ENCODE data around the gene FNBP1. TPM values are rescaled to one million over a fixed set of nuclear protein-coding genes. Genes with fewer than 3 reads are reported as not detected.

The FNBP1 gene
- total RNA-seq, 1 experiment from 2014 or later: 43.6 TPM

DNA sequence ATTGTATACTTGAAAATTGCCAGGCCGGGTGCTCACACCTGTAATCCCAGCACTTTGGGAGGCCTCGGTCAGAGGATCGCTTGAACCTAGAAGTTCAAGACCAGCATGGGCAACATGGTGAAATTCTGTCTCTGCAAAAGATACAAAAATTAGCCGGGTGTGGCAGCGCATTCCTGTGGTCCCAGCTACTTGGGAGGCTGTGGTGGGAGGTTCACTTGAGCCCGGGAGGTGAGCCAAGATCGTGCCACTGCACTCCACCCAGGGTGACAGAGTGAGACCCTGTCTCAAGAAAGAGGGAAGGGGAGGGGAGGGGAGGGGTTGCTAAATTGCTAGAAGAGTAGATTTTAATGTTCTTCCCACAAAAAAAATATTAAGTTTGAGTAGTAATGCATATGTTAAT lies 53.2 kb downstream of the FNBP1 start:
- Mint-ChIP-seq H3K36me3 (peaks cover 6% of the 10 kb centered on the region), H3K27me3 (ENCODE audit: low read depth) (no peaks in the 10 kb centered on the region), H3K9me3 (peaks cover 4% of the 10 kb centered on the region), H3K4me1 (peaks cover 19% of the 10 kb centered on the region), H3K4me3 (no peak overlapping the region), H3K27ac (peak overlapping the region; percentile 12; the same call in 1 of the 2 replicates)
- POLR2A ChIA-PET: no interaction called here
- TF ChIP-seq OVOL2 (CRISPR knock-in tag; IDR thresholded peaks at IDR 0.05; ENCODE audit: borderline replicate concordance): no peak
- no peak for TF ChIP-seq ZBTB21 (CRISPR knock-in tag; IDR thresholded peaks at IDR 0.05; ENCODE audit: borderline replicate concordance)
- TF ChIP-seq, protein P1, sequence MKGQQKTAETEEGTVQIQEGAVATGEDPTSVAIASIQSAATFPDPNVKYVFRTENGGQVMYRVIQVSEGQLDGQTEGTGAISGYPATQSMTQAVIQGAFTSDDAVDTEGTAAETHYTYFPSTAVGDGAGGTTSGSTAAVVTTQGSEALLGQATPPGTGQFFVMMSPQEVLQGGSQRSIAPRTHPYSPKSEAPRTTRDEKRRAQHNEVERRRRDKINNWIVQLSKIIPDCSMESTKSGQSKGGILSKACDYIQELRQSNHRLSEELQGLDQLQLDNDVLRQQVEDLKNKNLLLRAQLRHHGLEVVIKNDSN (CRISPR knock-in tag; IDR thresholded peaks at IDR 0.05): no peak
- no peak for TF ChIP-seq TCF7 (CRISPR knock-in tag; IDR thresholded peaks at IDR 0.05; ENCODE audit: low read depth)
- no peak for TF ChIP-seq ATF1 (CRISPR knock-in tag; IDR thresholded peaks at IDR 0.05)
- TF ChIP-seq, protein P2, sequence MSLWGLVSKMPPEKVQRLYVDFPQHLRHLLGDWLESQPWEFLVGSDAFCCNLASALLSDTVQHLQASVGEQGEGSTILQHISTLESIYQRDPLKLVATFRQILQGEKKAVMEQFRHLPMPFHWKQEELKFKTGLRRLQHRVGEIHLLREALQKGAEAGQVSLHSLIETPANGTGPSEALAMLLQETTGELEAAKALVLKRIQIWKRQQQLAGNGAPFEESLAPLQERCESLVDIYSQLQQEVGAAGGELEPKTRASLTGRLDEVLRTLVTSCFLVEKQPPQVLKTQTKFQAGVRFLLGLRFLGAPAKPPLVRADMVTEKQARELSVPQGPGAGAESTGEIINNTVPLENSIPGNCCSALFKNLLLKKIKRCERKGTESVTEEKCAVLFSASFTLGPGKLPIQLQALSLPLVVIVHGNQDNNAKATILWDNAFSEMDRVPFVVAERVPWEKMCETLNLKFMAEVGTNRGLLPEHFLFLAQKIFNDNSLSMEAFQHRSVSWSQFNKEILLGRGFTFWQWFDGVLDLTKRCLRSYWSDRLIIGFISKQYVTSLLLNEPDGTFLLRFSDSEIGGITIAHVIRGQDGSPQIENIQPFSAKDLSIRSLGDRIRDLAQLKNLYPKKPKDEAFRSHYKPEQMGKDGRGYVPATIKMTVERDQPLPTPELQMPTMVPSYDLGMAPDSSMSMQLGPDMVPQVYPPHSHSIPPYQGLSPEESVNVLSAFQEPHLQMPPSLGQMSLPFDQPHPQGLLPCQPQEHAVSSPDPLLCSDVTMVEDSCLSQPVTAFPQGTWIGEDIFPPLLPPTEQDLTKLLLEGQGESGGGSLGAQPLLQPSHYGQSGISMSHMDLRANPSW (CRISPR knock-in tag; conservative IDR thresholded peaks at IDR 0.05; ENCODE audit: low read depth): no peak
- TF ChIP-seq ZNF416 (CRISPR knock-in tag; IDR thresholded peaks at IDR 0.05): no peak
- TF ChIP-seq NR3C1 (CRISPR knock-in tag; conservative IDR thresholded peaks at IDR 0.05; ENCODE audit: low read depth): no peak
- TF ChIP-seq, protein P3, sequence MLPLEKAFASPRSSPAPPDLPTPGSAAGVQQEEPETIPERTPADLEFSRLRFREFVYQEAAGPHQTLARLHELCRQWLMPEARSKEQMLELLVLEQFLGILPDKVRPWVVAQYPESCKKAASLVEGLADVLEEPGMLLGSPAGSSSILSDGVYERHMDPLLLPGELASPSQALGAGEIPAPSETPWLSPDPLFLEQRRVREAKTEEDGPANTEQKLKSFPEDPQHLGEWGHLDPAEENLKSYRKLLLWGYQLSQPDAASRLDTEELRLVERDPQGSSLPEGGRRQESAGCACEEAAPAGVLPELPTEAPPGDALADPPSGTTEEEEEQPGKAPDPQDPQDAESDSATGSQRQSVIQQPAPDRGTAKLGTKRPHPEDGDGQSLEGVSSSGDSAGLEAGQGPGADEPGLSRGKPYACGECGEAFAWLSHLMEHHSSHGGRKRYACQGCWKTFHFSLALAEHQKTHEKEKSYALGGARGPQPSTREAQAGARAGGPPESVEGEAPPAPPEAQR (CRISPR knock-in tag; IDR thresholded peaks at IDR 0.05): no peak
- no peak for TF ChIP-seq ZNF263 (CRISPR knock-in tag; IDR thresholded peaks at IDR 0.05; ENCODE audit: low read depth)
- no peak for TF ChIP-seq ZNF232 (CRISPR knock-in tag; IDR thresholded peaks at IDR 0.05)
- TF ChIP-seq NR1H2 (CRISPR knock-in tag; IDR thresholded peaks at IDR 0.05): no peak
- TF ChIP-seq MYBL2 (CRISPR knock-in tag; IDR thresholded peaks at IDR 0.05): no peak
- TF ChIP-seq EMX1 (CRISPR knock-in tag; IDR thresholded peaks at IDR 0.05): no peak
- TF ChIP-seq FOXP1 (CRISPR knock-in tag; IDR thresholded peaks at IDR 0.05; ENCODE audit: borderline replicate concordance): no peak
- TF ChIP-seq MXD4 (CRISPR knock-in tag; IDR thresholded peaks at IDR 0.05; ENCODE audit: borderline replicate concordance): no peak
- TF ChIP-seq, protein P4, sequence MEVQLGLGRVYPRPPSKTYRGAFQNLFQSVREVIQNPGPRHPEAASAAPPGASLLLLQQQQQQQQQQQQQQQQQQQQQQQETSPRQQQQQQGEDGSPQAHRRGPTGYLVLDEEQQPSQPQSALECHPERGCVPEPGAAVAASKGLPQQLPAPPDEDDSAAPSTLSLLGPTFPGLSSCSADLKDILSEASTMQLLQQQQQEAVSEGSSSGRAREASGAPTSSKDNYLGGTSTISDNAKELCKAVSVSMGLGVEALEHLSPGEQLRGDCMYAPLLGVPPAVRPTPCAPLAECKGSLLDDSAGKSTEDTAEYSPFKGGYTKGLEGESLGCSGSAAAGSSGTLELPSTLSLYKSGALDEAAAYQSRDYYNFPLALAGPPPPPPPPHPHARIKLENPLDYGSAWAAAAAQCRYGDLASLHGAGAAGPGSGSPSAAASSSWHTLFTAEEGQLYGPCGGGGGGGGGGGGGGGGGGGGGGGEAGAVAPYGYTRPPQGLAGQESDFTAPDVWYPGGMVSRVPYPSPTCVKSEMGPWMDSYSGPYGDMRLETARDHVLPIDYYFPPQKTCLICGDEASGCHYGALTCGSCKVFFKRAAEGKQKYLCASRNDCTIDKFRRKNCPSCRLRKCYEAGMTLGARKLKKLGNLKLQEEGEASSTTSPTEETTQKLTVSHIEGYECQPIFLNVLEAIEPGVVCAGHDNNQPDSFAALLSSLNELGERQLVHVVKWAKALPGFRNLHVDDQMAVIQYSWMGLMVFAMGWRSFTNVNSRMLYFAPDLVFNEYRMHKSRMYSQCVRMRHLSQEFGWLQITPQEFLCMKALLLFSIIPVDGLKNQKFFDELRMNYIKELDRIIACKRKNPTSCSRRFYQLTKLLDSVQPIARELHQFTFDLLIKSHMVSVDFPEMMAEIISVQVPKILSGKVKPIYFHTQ (CRISPR knock-in tag; IDR thresholded peaks at IDR 0.05): no peak
- no peak for TF ChIP-seq RELA (CRISPR knock-in tag; IDR thresholded peaks at IDR 0.05; ENCODE audit: borderline replicate concordance)
- TF ChIP-seq ETV6 (CRISPR knock-in tag; IDR thresholded peaks at IDR 0.05): no peak
- CTCF ChIA-PET: no interaction called here
- no peak for DNase-seq (ENCODE audit: low spot score)
- ATAC-seq: no peak

DNA sequence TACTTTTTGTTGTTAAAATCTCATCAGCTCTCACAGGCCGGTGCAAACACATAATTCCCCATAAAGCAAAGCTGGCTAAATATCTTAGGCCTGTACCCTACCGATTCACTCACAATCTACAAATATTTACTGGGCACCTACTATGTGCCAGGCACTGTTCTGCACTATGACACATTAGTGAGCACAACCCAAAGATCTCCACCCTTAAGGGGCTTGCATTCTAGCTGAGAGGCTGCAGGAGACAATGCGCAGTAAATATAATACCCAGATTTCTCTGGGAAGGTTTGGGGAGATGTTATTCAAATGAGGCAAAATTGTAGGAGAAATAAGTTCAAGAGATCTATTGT lies 53.7 kb downstream of the FNBP1 start:
- TF ChIP-seq TCF7 (CRISPR knock-in tag; IDR thresholded peaks at IDR 0.05; ENCODE audit: low read depth): no peak
- no peak overlapping the region for H3K4me3 Mint-ChIP-seq
- peaks cover 19% of the 10 kb centered on the region for H3K4me1 Mint-ChIP-seq
- H3K9me3 Mint-ChIP-seq: peaks cover 4% of the 10 kb centered on the region
- H3K27ac Mint-ChIP-seq: peak overlapping the region; percentile 12
- no peaks in the 10 kb centered on the region for H3K27me3 Mint-ChIP-seq (ENCODE audit: low read depth)
- ATAC-seq (no peak), DNase-seq (ENCODE audit: low spot score) (no peak)
- POLR2A ChIA-PET: no interaction called here
- CTCF ChIA-PET: no interaction called here
- peaks cover 6% of the 10 kb centered on the region for H3K36me3 Mint-ChIP-seq
